Measurements from ENCODE around the gene BLID. TPM values are rescaled to one million over a fixed set of nuclear protein-coding genes. Genes with fewer than 3 reads are reported as not detected.

Gene BLID
- total RNA-seq, 2 donors from 2014 or later = not detected

DNA sequence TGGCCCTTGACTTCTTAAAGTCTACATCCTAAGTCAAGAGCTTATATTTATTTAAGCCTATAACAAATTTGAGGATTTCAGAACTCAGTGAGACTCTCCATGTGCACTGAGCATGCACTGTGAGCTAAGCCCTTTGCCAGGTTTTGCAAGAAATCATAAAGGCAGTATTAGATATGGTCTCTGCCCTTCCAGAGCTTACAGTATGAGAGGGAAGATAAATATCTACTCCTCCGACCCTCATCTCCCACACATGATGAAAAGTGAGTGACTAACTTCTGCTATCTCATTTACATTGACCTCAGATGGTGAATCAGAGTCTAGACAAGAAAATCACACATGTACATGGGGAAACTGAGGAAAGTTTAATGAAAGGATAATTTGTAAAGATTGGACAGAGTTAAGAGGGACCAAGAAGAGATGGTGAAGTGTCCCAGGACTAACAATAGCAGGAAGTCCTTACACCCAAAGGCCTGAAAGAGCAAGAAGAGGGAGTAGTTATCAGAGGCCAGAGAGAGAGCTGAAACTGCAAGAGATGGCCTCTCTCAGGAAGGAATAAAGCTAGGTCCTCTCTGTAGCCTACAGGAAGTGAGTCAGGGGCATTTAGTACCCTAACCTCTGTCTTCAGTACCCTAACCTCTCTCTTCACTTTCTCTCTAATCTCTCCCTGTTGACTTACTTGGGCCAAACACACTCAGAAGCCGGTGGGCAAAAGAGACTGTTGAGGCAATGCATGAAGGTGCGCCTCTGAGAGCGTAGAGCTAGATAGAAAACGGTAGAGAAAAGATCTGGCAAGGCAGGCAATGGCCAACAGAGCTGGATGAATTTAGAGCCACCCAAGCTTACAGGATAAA lies 23.0 kb upstream of the BLID start:
- Histone ChIP-seq H3K27ac (ENCODE audit: low read depth, low read length) (no peak overlapping the region), H3K27me3 (ENCODE audit: control insufficient read depth, insufficient read depth, low read length, poor library complexity, severe bottlenecking) (peaks cover 94% of the 10 kb centered on the region), H3K9me3 (ENCODE audit: control insufficient read depth, low read length) (no peaks in the 10 kb centered on the region), H3K4me1 (ENCODE audit: control insufficient read depth, insufficient read depth, low read length) (no peaks in the 10 kb centered on the region), H3K9ac (ENCODE audit: extremely low read depth, low read length, poor library complexity, severe bottlenecking) (no peak overlapping the region), H3K4me3 (ENCODE audit: low read length) (no peak overlapping the region), H3K36me3 (ENCODE audit: control insufficient read depth, insufficient read depth, low read length) (no peaks in the 10 kb centered on the region)
- peaks cover 89% of the 10 kb centered on the region for H3K27me3 Mint-ChIP-seq (ENCODE audit: insufficient read depth)
- H3K9me3 Mint-ChIP-seq = no peaks in the 10 kb centered on the region
- DNase-seq = peak; percentile 37
- no peak overlapping the region for H3K4me3 Mint-ChIP-seq
- H3K4me1 Mint-ChIP-seq = peaks cover 11% of the 10 kb centered on the region
- no peak overlapping the region for H3K27ac Mint-ChIP-seq
- no peak for TF ChIP-seq CTCF (conservative IDR thresholded peaks at IDR 0.05)
- WGBS, 2 experiments (ENCODE audit: insufficient coverage in 1 of 2, insufficient read length in 1 of 2) = 59 to 60% methylated on average over 3 to 4 of the region's 5 CpGs
- no peaks in the 10 kb centered on the region for H3K36me3 Mint-ChIP-seq (ENCODE audit: low read depth)

- no peaks in the 10 kb centered on the region for H3K36me3 ChIP-seq (ENCODE audit: control insufficient read depth, insufficient read depth, low read length)
- WGBS, 2 experiments (ENCODE audit: insufficient coverage in 1 of 2, insufficient read length in 1 of 2) = 39 to 69% methylated on average over 2 of the region's 2 CpGs
- H3K27ac ChIP-seq (ENCODE audit: low read depth, low read length) = no peak overlapping the region
- Mint-ChIP-seq H3K4me3 (no peak overlapping the region), H3K4me1 (peaks cover 11% of the 10 kb centered on the region), H3K36me3 (ENCODE audit: low read depth) (no peaks in the 10 kb centered on the region), H3K27ac (no peak overlapping the region), H3K27me3 (ENCODE audit: insufficient read depth) (peaks cover 79% of the 10 kb centered on the region), H3K9me3 (no peaks in the 10 kb centered on the region)
- H3K27me3 ChIP-seq (ENCODE audit: control insufficient read depth, insufficient read depth, low read length, poor library complexity, severe bottlenecking) = peaks cover 84% of the 10 kb centered on the region
- no peak for TF ChIP-seq CTCF (conservative IDR thresholded peaks at IDR 0.05)
- no peak overlapping the region for H3K4me3 ChIP-seq (ENCODE audit: low read length)
- no peaks in the 10 kb centered on the region for H3K9me3 ChIP-seq (ENCODE audit: control insufficient read depth, low read length)
- no peak overlapping the region for H3K9ac ChIP-seq (ENCODE audit: extremely low read depth, low read length, poor library complexity, severe bottlenecking)
- no peaks in the 10 kb centered on the region for H3K4me1 ChIP-seq (ENCODE audit: control insufficient read depth, insufficient read depth, low read length)
- no peak for DNase-seq
Observed at GRCh38 chr11:122137078-122137793, 21.2 kb upstream of the BLID start.

GRCh38 chr11:122131126-122131525 lies 15.1 kb upstream of the BLID start:
- H3K27ac ChIP-seq (ENCODE audit: low read depth, low read length) = no peak overlapping the region
- H3K9ac ChIP-seq (ENCODE audit: extremely low read depth, low read length, poor library complexity, severe bottlenecking) = no peak overlapping the region
- Mint-ChIP-seq H3K36me3 (ENCODE audit: low read depth) (no peaks in the 10 kb centered on the region), H3K9me3 (no peaks in the 10 kb centered on the region), H3K4me1 (peaks cover 4% of the 10 kb centered on the region), H3K27me3 (ENCODE audit: insufficient read depth) (peaks cover 31% of the 10 kb centered on the region), H3K4me3 (no peak overlapping the region), H3K27ac (no peak overlapping the region)
- no peaks in the 10 kb centered on the region for H3K9me3 ChIP-seq (ENCODE audit: control insufficient read depth, low read length)
- H3K36me3 ChIP-seq (ENCODE audit: control insufficient read depth, insufficient read depth, low read length) = no peaks in the 10 kb centered on the region
- DNase-seq = no peak
- no peak overlapping the region for H3K4me3 ChIP-seq (ENCODE audit: low read length)
- 83 to 84% methylated on average over 1 to 2 of the region's 2 CpGs for WGBS, 2 experiments (ENCODE audit: insufficient coverage in 1 of 2, insufficient read length in 1 of 2)
- peaks cover 46% of the 10 kb centered on the region for H3K27me3 ChIP-seq (ENCODE audit: control insufficient read depth, insufficient read depth, low read length, poor library complexity, severe bottlenecking)
- no peaks in the 10 kb centered on the region for H3K4me1 ChIP-seq (ENCODE audit: control insufficient read depth, insufficient read depth, low read length)
- TF ChIP-seq CTCF (conservative IDR thresholded peaks at IDR 0.05) = no peak

All from endodermal cell (in vitro differentiated cells).